Activated CD4-positive, alpha-beta T cell treated with anti-CD3 and anti-CD28 coated beads, Interleukin-2, amount 10 ng/mL, durations not matched to agents 7 days and 5 days (primary cell): ENCODE measurements around the gene FOSL1. TPM values are rescaled to one million over a fixed set of nuclear protein-coding genes. Genes with fewer than 3 reads are reported as not detected.

Experiments
- CTCF ChIA-PET: fragments of 350-600 bp; sonication (Branson Sonifier 250); formaldehyde crosslinking; loops from one replicate; lab custom pipeline; 2021; ENCODE audit warnings: antibody characterized with exemption; lab: Charles Lee
- POLR2A ChIA-PET: fragments of 350-600 bp; sonication (Branson Sonifier 250); formaldehyde crosslinking; loops from one replicate; lab custom pipeline; 2021; ENCODE audit warnings: antibody characterized with exemption; lab: Charles Lee
- DNase-seq: peaks from one replicate; pipeline ENCODE4 v3.0.0-alpha.2; 2020
- H3K27ac Mint-ChIP-seq: one replicate; pipeline ENCODE4 v1.8.0; 2021; ENCODE audit warnings: mild to moderate bottlenecking, moderate library complexity, mixed read lengths
- H3K27me3 Mint-ChIP-seq: one replicate; pipeline ENCODE4 v1.8.0; 2021; ENCODE audit warnings: mixed read lengths
- H3K36me3 Mint-ChIP-seq: one replicate; pipeline ENCODE4 v1.8.0; 2021; ENCODE audit warnings: low read depth, mixed read lengths
- H3K4me1 Mint-ChIP-seq: one replicate; pipeline ENCODE4 v1.8.0; 2021; ENCODE audit warnings: mixed read lengths
- H3K4me3 Mint-ChIP-seq: one replicate; pipeline ENCODE4 v1.8.0; 2021; ENCODE audit warnings: mild to moderate bottlenecking, moderate library complexity, mixed read lengths
- H3K9me3 Mint-ChIP-seq: one replicate; pipeline ENCODE4 v1.8.0; 2021; ENCODE audit warnings: mixed read lengths
- total RNA-seq, 2 experiments: library from RNA; stranded (reverse); gene quantifications; one replicate each; pipeline ENCODE4 v1.2.3, GENCODE V29; 2021

The FOSL1 gene
- total RNA-seq, 2 experiments from 2014 or later, result 1.7 to 2.0 TPM

- no peak for DNase-seq
- ChIA-PET CTCF (interaction anchor here (1.0 to 24.0 kb wide), 2 partner anchors 30 to 134 kb away, joined by 3 to 340 read pairs; partner anchors contain the start of genes CCDC85B, FIBP and SF3B2), POLR2A (no interaction called here)
- peaks cover 50% of the 10 kb centered on the region for H3K4me1 Mint-ChIP-seq
- H3K27me3 Mint-ChIP-seq, result no peaks in the 10 kb centered on the region
- H3K27ac Mint-ChIP-seq, result peak within 1 kb of the TSS; percentile 90
- H3K9me3 Mint-ChIP-seq, result no peaks in the 10 kb centered on the region
- H3K4me3 Mint-ChIP-seq, result peak within 1 kb of the TSS; percentile 95
- peaks cover 37% of the 10 kb centered on the region for H3K36me3 Mint-ChIP-seq
Observed at GRCh38 chr11:65918211-65919140, 18.3 kb upstream of the FOSL1 start, which contains the start of gene C11orf68. Gene C11orf68, minus strand, starts transcription at chr11:65919062. Its CDS starts 31 bp downstream, at chr11:65919031.

- Mint-ChIP-seq H3K4me1 (peaks cover 45% of the 10 kb centered on the region), H3K4me3 (peak overlapping the region; percentile 95), H3K9me3 (no peaks in the 10 kb centered on the region), H3K27ac (peak overlapping the region; percentile 87), H3K27me3 (no peaks in the 10 kb centered on the region), H3K36me3 (peaks cover 28% of the 10 kb centered on the region)
- CTCF ChIA-PET, result interaction anchor here (1.0 to 24.0 kb wide), 2 partner anchors 29 to 135 kb away, joined by 3 to 340 read pairs; partner anchors contain the start of genes CCDC85B, FIBP and SF3B2
- POLR2A ChIA-PET, result no interaction called here
- DNase-seq, result no peak
Observed at GRCh38 chr11:65917434-65918210, 17.4 kb upstream of the FOSL1 start.

DNA sequence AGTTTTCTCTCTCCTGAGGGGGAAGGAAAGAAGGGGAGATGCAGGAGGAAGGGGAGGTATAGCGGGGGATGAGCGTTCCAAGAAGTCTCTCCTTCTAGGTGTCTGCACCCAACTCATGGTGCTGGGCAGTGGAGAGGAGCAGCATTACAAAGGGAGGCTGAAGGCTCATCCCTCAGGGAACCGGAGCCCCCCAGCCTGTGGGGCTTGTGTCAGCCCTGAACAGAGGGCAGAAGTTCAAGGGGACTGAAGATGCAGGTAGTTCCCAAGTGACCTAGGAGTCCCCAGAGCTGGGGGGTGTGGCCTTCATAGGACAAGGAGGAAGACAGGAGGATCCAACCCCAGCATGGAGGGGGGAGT is 16.9 kb upstream of the FOSL1 start:
- Mint-ChIP-seq H3K9me3 (no peaks in the 10 kb centered on the region), H3K36me3 (peaks cover 23% of the 10 kb centered on the region), H3K27ac (peak overlapping the region; percentile 33), H3K4me3 (peak overlapping the region; percentile 66), H3K27me3 (no peaks in the 10 kb centered on the region), H3K4me1 (peaks cover 40% of the 10 kb centered on the region)
- ChIA-PET POLR2A (no interaction called here), CTCF (interaction anchor here (24.0 kb wide), 1 partner anchor 28 kb away, joined by 340 read pairs; the partner anchor contains the start of genes CCDC85B and FIBP)
- no peak for DNase-seq

DNA sequence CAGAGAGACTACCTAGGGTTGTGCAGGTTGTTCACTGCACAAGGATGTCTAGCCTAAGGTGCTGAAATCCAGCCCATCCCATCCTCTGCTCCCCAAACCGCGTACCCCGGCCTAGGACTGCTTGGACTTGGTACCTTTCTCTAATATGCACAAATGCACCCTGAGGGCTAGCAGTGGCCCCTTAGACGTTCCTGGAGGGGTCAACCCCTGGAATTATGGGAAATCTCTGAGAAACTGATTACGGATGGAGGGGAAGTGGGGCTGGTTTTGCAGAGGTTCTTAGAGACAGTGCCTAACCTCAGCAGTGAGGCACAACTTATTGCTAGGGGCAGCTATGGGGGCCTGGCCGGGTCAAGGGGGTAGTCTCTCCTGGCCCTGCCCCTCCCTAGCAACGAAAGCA is 16.2 kb upstream of the FOSL1 start:
- Mint-ChIP-seq H3K4me1 (peaks cover 39% of the 10 kb centered on the region), H3K4me3 (peak overlapping the region; percentile 66), H3K9me3 (no peaks in the 10 kb centered on the region), H3K27me3 (no peaks in the 10 kb centered on the region), H3K36me3 (peaks cover 22% of the 10 kb centered on the region), H3K27ac (peak overlapping the region; percentile 60)
- ChIA-PET POLR2A (no interaction called here), CTCF (interaction anchor here (0.9 to 24.0 kb wide), 3 partner anchors 11 to 28 kb away, joined by 3 to 340 read pairs (median 3); partner anchors contain the start of genes CCDC85B and FIBP)
- DNase-seq, result no peak

DNA sequence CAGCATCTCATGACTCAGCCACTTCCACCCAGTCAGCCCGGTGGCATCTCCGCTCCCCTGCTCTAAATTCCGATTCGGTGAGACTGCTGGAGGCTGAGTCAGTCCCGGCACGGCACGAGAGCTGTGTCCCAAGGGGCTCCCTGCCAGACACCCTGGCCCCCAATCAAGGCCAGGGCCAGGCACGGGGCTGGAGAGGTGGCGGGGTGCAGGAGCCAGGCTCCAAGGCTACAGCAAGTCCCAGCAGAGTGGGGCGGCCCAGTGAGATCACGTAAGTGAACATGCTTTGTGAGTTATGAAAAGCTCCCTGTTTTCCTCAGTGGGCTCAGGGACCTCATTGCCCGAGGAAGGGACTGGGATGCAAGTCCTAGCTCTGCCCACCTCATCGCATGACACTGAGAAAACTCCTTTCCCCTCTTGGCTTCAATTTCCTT is 15.6 kb upstream of the FOSL1 start:
- Mint-ChIP-seq H3K27ac (no peak overlapping the region), H3K27me3 (no peaks in the 10 kb centered on the region), H3K36me3 (peaks cover 22% of the 10 kb centered on the region), H3K4me1 (peaks cover 38% of the 10 kb centered on the region), H3K9me3 (no peaks in the 10 kb centered on the region), H3K4me3 (no peak overlapping the region)
- no peak for DNase-seq
- POLR2A ChIA-PET, result no interaction called here
- CTCF ChIA-PET, result interaction anchor here (0.9 to 24.0 kb wide), 3 partner anchors 12 to 27 kb away, joined by 3 to 340 read pairs (median 3); partner anchors contain the start of genes CCDC85B and FIBP

DNA sequence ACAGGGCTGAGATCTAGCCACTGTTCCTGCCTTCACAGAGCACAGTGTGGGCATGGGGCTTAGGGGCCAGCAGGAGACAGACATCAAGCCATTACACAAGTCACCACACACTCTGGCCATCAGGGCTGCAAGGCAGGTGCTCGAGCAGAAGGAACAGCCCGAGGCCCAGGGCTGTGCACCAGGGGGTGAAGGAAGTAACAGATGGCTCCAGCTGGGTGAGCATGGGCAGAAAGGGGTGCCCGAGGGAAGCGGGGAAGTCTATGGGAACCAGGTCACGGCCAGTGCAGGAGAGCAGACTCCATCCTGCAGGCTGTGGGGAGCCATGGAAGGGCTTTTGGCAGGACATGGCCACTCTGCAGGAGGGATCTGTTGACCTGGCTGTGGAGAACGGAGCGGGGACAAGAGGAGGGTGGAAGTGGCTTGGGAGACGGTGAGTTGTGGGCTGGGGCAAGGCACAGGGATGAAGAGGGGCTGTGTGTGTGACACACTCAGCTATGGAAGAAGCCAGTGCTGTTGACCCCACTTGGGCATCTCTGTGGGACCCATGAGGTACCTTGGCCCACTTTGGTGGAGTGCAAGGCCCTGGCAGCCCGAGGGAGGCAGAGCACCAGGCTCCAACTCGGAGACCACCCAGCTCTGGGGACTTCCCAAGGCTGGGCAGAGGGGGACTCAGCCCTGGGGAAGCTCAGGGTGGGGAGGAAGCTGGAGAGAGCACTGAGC is 15.1 kb upstream of the FOSL1 start:
- Mint-ChIP-seq H3K9me3 (no peaks in the 10 kb centered on the region), H3K27ac (peak overlapping the region; percentile 7)
- CTCF ChIA-PET, result interaction anchor here (0.9 to 24.0 kb wide), 6 partner anchors 9 to 55 kb away, joined by 3 to 340 read pairs (median 3); partner anchors contain the start of genes CCDC85B, FIBP and MUS81

DNA sequence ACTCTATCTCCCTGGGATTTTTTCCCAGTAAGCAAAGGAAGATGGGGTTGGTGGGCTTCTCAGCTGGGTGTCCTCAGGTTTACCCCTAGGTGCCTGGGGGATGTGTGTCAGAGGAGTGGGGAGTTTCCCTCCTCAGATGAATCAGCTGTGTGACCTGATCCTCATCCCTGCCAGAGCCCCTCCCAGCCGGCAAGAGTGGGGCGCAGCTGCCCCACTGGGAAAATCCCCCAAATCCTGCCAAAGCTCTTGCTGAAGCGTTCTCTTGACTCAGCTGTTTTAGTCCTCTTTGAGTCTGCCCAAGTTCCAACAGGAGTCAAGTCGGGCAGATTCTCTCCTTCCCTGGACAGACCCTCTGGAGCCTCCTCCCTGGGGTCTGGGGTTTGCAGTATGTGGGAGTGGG is 12.7 kb upstream of the FOSL1 start:
- H3K9me3 Mint-ChIP-seq, result no peaks in the 10 kb centered on the region
- peaks cover 10% of the 10 kb centered on the region for H3K36me3 Mint-ChIP-seq
- H3K27me3 Mint-ChIP-seq, result no peaks in the 10 kb centered on the region
- ChIA-PET CTCF (interaction anchor here (2.5 to 24.0 kb wide), 2 partner anchors 12 to 24 kb away, joined by 11 to 340 read pairs; partner anchors contain the start of genes CCDC85B, FIBP and FOSL1), POLR2A (no interaction called here)
- DNase-seq, result no peak
- H3K4me1 Mint-ChIP-seq, result peaks cover 32% of the 10 kb centered on the region
- H3K4me3 Mint-ChIP-seq, result no peak overlapping the region
- no peak overlapping the region for H3K27ac Mint-ChIP-seq

More for the DNA sequence above, 15.1 kb upstream of the FOSL1 start:
- peaks cover 34% of the 10 kb centered on the region for H3K4me1 Mint-ChIP-seq
- no peak overlapping the region for H3K4me3 Mint-ChIP-seq
- peaks cover 17% of the 10 kb centered on the region for H3K36me3 Mint-ChIP-seq
- POLR2A ChIA-PET, result no interaction called here
- DNase-seq, result no peak
- H3K27me3 Mint-ChIP-seq, result no peaks in the 10 kb centered on the region

- DNase-seq, result no peak
- peaks cover 2% of the 10 kb centered on the region for H3K27me3 Mint-ChIP-seq
- CTCF ChIA-PET, result interaction anchor here (0.8 to 24.0 kb wide), 3 partner anchors 11 to 200 kb away, joined by 4 to 340 read pairs (median 11); partner anchors contain the start of genes CCDC85B, FIBP, FOSL1 and KAT5
- H3K4me3 Mint-ChIP-seq, result no peak overlapping the region
- H3K9me3 Mint-ChIP-seq, result no peaks in the 10 kb centered on the region
- POLR2A ChIA-PET, result no interaction called here
- no peak overlapping the region for H3K27ac Mint-ChIP-seq
- peaks cover 6% of the 10 kb centered on the region for H3K36me3 Mint-ChIP-seq
- peaks cover 26% of the 10 kb centered on the region for H3K4me1 Mint-ChIP-seq
Observed at GRCh38 chr11:65911682-65912568, 11.7 kb upstream of the FOSL1 start.

GRCh38 chr11:65907878-65908277 is 7.7 kb upstream of the FOSL1 start:
- H3K4me3 Mint-ChIP-seq, result no peak overlapping the region
- no peaks in the 10 kb centered on the region for H3K9me3 Mint-ChIP-seq
- CTCF ChIA-PET, result interaction anchor here (24.0 kb wide), 1 partner anchor 19 kb away, joined by 340 read pairs; the partner anchor contains the start of genes CCDC85B and FIBP
- H3K4me1 Mint-ChIP-seq, result peaks cover 12% of the 10 kb centered on the region
- H3K27me3 Mint-ChIP-seq, result peaks cover 15% of the 10 kb centered on the region
- no peak for DNase-seq
- no peaks in the 10 kb centered on the region for H3K36me3 Mint-ChIP-seq
- POLR2A ChIA-PET, result no interaction called here
- no peak overlapping the region for H3K27ac Mint-ChIP-seq

DNA sequence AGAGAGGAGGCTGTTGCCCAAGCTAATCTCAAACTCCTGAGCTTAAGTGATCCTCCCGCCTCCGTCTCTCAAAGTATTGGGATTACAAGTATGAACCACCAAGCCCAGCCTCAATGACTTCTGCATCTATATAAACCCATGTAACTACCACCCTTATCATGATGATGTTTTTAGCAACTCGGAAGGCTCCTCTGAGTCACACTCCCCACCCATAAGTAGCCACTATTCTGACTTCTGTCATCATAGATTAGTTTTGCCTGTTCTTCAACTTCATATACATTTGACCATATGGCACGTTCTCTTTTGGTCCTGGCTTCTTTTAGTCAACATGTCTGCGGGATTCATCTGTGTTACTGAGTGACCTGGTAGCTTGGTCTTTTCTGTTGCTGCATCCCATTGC is 6.4 kb upstream of the FOSL1 start:
- H3K36me3 Mint-ChIP-seq, result no peaks in the 10 kb centered on the region
- peaks cover 19% of the 10 kb centered on the region for H3K27me3 Mint-ChIP-seq
- ChIA-PET CTCF (interaction anchor here (0.6 to 24.0 kb wide), 5 partner anchors 8 to 1440 kb away, joined by 3 to 340 read pairs (median 4); partner anchors contain the start of genes CCDC85B and FIBP), POLR2A (no interaction called here)
- peaks cover 15% of the 10 kb centered on the region for H3K4me1 Mint-ChIP-seq
- no peak overlapping the region for H3K4me3 Mint-ChIP-seq
- DNase-seq, result no peak
- no peak overlapping the region for H3K27ac Mint-ChIP-seq
- no peaks in the 10 kb centered on the region for H3K9me3 Mint-ChIP-seq

DNA sequence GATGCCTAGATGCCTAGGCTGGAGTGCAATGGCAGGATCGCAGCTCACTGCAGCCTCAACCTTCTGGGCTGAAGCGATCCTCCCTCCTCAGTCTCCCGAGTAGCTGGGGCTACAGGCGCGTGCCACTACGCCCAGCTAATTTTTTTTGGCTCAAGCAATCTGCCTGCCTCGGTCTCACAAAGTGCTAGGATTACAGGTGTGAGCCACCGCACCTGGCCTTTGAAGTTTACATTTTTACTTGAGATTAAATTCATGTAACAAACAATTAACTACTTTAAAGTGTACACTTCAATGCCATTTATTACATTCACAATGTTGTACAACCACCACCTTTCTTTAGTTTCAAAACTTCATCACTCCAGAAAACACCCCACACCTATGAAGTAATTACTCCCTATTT is 3.5 kb upstream of the FOSL1 start:
- DNase-seq, result no peak
- Mint-ChIP-seq H3K9me3 (no peaks in the 10 kb centered on the region), H3K36me3 (no peaks in the 10 kb centered on the region), H3K4me1 (peaks cover 19% of the 10 kb centered on the region), H3K27ac (no peak overlapping the region), H3K27me3 (peaks cover 19% of the 10 kb centered on the region), H3K4me3 (no peak overlapping the region)
- ChIA-PET POLR2A (no interaction called here), CTCF (interaction anchor here (1.1 to 24.0 kb wide), 3 partner anchors 15 to 192 kb away, joined by 3 to 340 read pairs (median 8); partner anchors contain the start of genes CCDC85B, FIBP and KAT5)
